Right ventricle myocardium inferior (tissue), 1 donor: Measurements from ENCODE around the gene NCKAP5L. TPM values are rescaled to one million over a fixed set of nuclear protein-coding genes. Genes with fewer than 3 reads are reported as not detected.
"Not testable (repeated sequence)": the region's sequence is repeated elsewhere in the genome, so short reads cannot be mapped to it uniquely, and the experiment has no call there.

Experiments used
- ATAC-seq: fragments of 200-7000 bp; cut with Tn5 transposase; one replicate; pipeline ENCODE4 v1.9.1; 2020; ENCODE audit warnings: mild to moderate bottlenecking, moderate library complexity
- DNase-seq: peaks from one replicate; pipeline ENCODE4 v3.0.0; 2021; ENCODE audit errors: missing footprints
- intact Hi-C: fragments of 100-400 bp; cut with DNase I; formaldehyde crosslinking; loops from one replicate; pipeline ENCODE4 v1.11.0; 2022
- long read RNA-seq: library from polyadenylated mRNA; unstranded; transcript quantifications from one replicate; pipeline ENCODE4 v2.0.0, GENCODE V29; 2021
- total RNA-seq: library from RNA; stranded (reverse); fragmentation: NEBNext Ultra II Directional; extraction: Animal tissue kit (Norgen Biotek cat#: 25700); gene quantifications from one replicate; pipeline ENCODE4 v1.2.1, GENCODE V29; 2021
- donor health status: DM: no; HTN: yes; CAD: no; lungs with severe emphysema.

Gene NCKAP5L, protein sequence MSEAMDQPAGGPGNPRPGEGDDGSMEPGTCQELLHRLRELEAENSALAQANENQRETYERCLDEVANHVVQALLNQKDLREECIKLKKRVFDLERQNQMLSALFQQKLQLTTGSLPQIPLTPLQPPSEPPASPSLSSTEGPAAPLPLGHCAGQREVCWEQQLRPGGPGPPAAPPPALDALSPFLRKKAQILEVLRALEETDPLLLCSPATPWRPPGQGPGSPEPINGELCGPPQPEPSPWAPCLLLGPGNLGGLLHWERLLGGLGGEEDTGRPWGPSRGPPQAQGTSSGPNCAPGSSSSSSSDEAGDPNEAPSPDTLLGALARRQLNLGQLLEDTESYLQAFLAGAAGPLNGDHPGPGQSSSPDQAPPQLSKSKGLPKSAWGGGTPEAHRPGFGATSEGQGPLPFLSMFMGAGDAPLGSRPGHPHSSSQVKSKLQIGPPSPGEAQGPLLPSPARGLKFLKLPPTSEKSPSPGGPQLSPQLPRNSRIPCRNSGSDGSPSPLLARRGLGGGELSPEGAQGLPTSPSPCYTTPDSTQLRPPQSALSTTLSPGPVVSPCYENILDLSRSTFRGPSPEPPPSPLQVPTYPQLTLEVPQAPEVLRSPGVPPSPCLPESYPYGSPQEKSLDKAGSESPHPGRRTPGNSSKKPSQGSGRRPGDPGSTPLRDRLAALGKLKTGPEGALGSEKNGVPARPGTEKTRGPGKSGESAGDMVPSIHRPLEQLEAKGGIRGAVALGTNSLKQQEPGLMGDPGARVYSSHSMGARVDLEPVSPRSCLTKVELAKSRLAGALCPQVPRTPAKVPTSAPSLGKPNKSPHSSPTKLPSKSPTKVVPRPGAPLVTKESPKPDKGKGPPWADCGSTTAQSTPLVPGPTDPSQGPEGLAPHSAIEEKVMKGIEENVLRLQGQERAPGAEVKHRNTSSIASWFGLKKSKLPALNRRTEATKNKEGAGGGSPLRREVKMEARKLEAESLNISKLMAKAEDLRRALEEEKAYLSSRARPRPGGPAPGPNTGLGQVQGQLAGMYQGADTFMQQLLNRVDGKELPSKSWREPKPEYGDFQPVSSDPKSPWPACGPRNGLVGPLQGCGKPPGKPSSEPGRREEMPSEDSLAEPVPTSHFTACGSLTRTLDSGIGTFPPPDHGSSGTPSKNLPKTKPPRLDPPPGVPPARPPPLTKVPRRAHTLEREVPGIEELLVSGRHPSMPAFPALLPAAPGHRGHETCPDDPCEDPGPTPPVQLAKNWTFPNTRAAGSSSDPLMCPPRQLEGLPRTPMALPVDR (N-terminal part only)
- total RNA-seq: 32.7 TPM
- long read RNA-seq, full-length matches to known transcripts: 1 of 12 reads
- long read RNA-seq, partial matches to known transcripts: 6 of 12 reads
- long read RNA-seq, other reads (novel, unspliced or antisense): 5 of 12 reads

DNA sequence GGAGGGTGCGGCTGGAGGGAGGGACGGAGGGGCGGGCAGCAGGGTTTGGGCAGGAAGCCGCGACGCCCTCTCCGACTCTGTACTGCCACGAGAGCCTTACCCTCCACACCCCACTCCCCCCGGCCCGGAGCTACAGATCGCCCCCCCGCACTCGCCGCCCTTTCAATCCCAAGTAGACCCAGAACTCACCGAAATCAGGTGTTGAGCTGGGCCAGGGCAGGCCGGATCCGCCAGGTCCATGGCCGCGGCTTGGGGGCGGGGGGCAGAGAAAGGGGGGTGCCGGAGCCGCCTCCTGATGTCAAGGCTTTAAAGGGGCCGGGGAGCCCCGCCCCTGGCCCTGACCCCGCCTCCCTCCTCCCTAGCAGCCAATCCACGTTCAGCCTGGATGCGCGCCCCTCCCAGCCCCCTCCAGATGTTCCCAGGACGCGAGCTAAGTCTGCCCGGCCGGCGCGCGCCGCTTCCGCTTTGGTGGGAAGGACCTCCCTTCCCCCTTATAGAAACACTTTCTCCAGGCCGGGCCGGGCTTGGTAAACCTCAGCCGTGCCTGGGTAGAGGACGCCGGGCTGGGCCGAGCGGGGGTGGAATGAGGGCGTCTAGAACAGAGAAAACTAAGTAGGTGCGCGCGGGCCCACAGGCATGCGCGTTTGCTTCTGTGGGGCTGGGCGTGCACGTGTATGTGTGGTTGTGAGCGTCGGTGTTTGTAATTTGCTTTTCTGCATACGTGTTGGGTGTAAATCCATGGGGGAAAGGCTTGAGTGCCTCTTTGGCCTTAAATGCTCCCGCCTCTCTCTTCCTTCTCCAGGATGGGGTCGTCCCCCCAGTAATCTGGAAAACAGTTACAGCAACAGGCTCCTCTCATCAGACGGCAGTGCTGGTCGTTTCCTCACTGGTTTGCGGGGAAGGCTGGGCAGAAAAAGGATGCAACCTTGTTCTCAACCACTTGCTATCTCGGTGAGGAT, at the start of gene NCKAP5L:
Gene NCKAP5L, minus strand, starts transcription at position 281 of the 959 bp plus-strand sequence. CDS start 24,369 bp downstream, outside the sequence.
- peak; percentile 99 for DNase-seq
- peak; percentile 96 for ATAC-seq
- intact Hi-C loops: no loop called here

DNA sequence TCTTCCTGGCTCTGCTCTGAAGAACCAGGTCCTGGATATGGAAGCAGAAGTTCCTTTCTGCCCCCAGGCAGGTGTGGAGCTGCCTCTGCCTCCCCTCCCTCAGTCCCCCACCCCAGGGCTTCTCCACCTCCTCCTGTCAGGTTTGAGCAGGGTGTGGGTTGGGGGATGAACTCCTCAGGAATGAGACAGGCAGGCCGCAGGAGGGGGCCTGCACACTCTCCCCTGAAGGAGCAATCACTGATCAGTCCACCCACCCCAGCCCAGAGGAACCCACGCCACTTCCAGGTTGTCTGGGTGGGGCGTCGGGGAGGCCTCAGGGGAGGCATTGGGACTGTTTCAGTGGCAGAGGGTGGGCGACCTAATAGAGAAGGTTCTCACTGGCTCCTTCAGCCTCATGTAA, 48.9 kb upstream of the NCKAP5L start:
- intact Hi-C loops: no loop called here
- DNase-seq (no peak), ATAC-seq (no peak)

DNA sequence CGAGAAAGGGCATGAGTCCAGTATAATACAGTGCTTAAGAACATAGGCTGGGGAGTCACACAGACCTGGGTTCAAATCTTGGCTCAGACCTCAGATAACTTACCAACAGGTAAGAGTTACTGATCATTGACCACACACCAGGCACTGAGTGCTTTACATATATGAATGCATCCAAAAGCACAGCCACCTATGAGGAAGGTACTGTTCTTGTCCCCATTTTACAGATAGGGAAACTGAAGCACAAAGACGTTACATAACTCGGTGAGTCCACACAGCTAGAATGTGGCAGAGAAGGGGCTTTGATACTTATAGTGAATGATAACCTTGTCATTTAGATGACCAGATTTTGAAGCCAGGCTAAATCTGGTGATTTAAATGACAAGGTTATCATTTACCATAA, 47.9 kb upstream of the NCKAP5L start:
- ATAC-seq (no peak), DNase-seq (no peak)
- intact Hi-C loops: no loop called here

DNA sequence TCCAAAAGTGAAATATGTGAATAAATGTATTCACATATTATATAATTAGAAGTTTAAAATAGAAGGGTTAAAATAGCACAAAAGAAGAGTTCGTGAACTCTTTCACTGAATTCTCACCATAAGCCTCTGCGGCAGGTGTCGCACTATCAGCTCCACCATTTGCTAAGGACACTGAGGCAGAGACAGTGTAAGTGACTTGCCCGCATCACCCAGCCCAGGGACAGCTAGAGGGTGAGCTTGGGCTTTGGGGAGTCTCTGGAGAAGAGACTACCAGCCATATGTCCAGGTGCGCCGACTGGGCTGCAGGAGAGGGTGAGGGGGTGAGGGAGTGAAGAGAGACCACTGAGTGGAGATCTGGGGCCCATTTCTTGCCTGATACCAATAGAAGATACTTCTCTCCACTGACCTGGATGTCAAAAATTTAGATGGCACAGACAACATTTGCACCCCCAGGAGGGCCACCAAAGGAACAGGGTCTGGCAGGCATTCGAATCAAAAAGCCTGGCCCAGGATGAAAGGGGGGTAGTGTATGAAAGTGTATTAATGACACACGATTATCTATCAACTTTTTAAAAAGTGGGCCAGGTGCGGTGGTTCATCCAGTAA, 47.0 kb upstream of the NCKAP5L start:
- ATAC-seq (no peak), DNase-seq (no peak)
- intact Hi-C loops: no loop called here

DNA sequence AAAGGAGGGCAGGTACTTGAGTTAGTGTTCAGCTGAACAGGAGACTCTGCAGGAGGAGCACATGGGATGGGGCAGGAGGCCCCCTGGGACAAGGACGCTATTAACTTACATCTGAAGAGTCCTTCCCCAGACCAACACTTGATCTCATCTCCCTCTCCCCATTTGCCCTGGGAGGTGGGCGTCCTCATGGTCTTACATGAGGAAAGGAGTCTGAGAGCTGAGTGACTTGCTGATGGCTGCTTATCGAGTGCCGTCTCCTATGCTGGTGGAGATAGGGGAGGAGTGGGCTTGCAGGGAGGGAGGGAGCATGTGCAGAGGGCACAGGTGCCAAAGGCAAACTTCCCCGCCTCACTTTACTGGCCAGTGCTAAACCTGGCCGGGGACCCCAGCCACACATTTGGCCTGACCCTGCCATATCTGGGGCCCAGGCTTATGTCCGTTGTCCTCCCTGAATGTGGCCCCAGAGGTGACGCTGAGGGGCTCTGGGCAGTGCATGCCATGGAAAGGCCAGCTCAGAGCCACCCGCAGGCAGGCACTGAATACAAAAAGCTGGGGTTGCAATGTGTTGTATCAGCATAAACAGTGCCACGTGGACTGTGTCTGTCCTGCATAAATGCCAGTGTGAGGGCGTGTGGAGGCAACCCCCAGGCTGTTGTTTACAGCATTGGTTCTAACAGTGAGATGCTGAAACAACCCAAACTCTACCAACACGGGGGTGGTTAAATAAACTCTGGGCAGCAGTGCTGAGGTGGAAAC, 46.1 kb upstream of the NCKAP5L start:
- ATAC-seq (no peak), DNase-seq (no peak)
- intact Hi-C loops: no loop called here

DNA sequence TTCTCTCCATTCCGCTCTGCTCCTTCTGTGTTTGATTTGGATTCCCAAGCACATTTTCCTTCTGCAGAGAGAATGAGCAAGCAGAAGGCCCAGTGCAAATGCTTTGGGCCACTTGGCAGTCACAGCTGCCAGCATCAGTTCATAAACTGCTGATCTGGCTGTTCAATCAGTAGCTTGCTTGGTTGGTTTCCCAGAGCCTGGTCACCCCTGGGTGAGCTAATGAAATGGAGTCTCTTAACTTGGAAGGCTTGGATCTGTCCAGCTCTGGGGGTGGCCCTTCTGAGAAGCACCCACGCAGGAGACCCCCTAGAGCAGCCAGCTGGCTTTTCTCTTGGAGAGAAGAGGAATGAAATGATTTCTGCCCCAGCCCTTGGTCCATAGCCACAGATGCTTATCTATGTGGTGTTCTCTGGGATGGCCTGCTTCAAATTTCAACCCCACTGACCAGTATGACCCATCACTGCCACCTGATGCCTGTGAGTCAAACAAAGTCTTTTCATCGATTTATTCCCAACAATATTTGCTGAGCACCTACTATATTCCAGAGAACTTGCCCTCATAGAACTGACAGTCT, 45.2 kb upstream of the NCKAP5L start:
- DNase-seq (no peak), ATAC-seq (no peak)
- intact Hi-C loops: no loop called here

DNA sequence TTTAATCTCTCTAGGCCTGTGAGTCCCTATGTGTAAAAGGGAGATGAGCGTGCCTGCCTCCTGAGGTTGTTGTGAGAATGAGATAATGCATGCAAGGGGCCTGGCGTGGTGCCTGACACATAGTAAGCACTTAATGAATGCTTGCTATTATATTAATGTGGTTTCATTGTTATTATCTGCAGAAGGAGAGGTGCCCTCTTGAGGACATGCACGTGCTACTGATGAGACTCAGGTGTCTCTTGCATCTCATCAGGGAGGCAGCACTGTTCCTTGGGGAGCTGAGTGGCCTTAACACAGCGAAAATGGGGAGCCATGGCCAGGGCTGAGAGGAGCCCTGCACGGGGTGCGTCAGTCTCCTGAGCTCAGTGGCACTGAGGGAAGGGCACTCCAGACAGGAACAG, 44.6 kb upstream of the NCKAP5L start:
- ATAC-seq: no peak
- DNase-seq: no peak
- intact Hi-C loops: no loop called here

DNA sequence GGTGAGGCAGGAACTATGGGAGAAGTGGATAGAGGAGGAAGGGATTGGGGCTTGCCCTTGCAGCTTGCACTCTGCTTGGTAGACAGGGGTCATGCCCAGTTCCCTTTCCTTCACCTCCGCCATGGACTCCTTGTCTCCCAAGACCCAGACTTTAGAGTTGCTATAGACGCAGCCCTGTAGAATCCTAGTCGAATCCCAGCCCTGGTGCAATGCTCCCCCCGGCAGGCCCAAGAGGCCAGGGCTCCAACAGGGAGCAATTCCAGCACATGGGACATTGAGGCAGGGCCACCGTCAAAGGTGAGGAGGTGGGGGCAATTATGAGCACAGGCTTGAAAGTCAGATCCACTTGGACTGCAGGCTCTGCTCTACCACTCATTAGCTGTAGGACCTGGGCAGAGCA, 44.2 kb upstream of the NCKAP5L start:
- no peak for DNase-seq
- intact Hi-C loops: no loop called here
- ATAC-seq: no peak

DNA sequence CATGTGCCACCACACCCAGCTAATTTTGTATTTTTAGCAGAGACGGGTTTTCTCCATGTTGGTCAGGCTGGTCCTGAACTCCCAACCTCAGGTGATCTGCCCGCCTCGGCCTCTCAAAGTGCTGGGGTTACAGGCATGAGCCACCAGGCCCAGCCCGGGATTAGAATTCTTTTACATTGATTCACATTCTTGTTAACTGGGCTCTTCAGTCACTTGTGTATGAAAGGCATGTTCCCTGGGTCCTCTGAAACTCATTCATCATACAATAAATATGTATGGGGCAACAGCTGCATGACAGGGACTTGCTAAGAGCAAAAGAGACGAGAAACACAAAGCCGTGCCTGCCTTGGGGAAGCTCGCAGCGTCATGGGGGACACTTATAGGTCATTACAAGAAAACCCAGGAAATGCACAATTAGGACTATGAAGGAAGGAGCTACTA, 43.6 kb upstream of the NCKAP5L start:
- DNase-seq, ATAC-seq, intact Hi-C loops: not testable (repeated sequence)

DNA sequence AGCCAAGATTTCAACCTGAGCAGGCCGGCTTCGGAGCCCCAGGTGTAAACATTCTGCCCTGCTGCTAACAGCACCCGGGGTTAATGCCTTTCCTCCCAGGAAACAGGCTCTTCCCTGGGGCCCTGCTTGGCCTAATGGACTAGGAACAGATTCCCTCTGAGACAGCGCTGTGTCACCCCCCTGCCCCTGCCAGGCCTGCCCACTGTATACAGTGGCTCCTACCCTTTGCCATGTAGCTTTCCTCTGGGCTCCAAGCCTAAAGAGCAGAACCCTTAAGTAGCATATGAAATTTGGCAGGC, 43.0 kb upstream of the NCKAP5L start:
- intact Hi-C loops: no loop called here
- DNase-seq (no peak), ATAC-seq (no peak)

DNA sequence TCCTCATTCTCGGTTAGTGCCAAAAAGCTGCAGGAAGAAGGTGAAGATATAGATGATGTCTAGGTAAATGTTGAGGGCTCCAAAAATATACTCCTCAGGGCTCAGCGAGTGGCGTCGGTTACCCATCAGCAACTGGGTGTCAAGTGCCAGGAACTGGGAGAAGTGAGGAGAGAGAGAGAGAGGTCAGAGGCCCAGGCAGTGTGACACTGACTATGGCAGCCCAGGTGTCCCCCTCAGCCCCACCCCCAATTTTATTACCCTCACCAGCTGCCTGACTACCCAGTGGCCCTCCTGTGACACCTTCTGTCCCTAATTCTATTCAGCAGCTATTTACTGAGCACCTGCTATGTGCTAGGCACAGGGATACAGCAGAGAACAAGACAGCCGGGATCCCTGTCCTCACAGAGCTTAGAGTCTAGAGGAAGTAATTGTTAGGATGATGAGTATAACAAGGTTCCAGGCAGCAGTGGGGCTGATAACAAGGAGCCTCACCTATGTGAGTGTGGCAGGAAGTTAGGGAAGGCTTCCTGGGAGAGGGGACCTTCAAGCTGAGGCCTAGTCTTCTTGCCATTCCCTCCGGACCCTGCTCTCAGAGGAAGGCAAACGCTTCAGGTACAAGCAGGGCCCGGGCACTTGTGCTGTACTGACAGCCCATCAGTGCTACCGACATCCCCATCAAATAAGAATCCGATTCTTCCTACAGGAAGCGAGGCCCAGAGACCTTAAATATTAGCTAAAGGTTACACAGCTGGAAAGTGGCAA, 42.5 kb upstream of the NCKAP5L start:
- DNase-seq (no peak), ATAC-seq (no peak)
- intact Hi-C loops: no loop called here

DNA sequence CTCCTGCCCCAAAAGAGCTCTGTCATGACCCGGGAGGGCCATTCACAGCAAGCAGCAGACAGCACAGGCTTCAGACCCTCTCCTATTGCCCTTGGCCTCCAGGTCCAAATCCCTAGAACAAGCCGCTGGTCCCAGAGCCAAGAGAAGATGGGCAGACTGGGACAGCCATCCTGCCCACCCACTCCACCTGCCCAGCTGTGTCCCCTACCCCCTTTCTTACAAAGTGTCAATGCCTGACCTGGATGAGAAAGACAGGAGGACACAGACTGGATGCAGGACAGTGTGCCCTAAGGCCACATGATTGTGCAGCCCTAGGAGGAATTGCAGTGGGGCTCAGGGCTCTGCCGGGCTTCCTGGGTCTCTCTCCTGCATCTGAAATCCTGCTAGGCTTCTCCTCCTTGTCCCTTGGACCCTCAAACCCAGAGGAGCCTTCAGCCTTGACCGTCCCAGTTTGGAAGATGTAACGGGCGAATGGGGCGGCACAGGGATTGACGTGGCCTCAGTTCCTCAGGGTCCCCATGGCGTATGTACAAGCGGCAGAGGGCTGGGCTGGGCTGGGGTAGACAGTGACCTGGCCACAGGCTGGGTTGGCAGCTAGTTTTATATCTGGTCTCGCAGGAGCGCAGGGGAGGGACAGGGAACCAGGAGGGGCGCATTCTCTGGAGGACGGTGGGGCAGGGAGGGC, 41.7 kb upstream of the NCKAP5L start:
- ATAC-seq (no peak), DNase-seq (no peak)
- intact Hi-C loops: loop anchor here (2.0 to 5.0 kb wide), 2 partner anchors 97 to 202 kb away; no protein-coding TSS in a partner anchor

DNA sequence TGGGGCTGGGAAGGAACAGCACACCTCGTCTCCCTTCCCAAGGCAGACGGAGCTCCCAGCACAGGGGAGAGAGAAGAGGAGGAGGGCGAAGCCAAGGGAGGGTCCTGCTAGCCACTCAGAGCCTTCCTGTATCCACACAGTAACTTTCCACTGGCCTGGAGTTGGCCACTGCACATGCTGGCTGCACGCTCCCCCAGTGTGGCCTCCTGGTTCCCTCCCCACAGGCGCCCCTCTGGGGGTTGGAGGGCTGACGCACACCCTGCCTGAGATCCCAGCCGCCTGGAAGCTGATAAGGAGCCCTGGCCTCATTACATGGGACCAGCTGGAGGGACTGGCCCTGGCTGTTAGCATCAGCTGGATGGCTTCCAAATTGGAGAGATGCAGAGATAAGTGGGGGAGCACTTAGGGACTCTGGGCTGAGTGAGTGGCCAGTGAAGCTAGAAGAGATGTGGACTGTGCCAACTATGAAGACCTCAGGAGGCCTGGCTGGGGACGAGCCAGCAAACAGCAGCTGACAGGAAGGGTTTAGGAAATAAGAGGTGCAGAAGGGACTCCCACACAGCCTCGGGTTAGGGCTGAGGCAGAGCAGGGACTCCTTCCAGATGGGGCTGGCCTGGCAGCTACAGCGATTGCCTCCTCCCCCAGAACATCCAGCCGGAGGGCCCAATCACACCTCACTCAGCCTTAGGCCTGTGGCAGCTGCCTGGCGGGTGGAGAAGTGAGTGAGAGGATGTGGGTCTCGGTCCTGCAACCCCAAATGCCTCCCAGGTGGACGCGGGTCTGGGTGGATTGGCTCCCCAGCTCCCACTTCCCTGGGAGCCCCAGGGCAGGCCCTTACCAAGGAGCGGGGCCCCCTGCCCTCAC, 41.0 kb upstream of the NCKAP5L start:
- peak; percentile 94 for DNase-seq
- intact Hi-C loops: loop anchor here (2.0 to 5.0 kb wide), 2 partner anchors 98 to 203 kb away; no protein-coding TSS in a partner anchor
- ATAC-seq: peak; percentile 90

DNA sequence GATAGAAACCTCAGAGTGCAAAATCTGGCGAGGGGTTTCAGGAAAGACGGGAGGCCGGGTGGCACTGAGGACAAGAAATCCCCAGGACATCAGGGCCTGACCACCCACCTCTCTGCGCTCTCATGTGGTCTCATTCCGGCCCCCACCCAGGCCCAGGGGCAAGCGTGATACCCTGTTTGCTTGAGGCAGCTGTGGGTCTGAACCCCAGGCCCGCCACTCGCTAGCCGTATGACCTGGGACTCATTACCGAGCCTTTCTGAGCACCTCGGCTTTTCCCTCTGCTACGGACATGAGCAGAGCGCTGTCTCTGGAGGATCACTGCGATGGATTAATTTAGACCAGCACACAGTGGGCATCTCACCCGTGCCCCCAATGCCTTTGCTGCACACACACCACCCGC, 40.2 kb upstream of the NCKAP5L start:
- ATAC-seq (no peak), DNase-seq (no peak)
- intact Hi-C loops: loop anchor here (2.0 to 5.0 kb wide), 2 partner anchors 98 to 204 kb away; no protein-coding TSS in a partner anchor
